ENCODE results near the gene CSMD2.

CSMD2 gene

DNA sequence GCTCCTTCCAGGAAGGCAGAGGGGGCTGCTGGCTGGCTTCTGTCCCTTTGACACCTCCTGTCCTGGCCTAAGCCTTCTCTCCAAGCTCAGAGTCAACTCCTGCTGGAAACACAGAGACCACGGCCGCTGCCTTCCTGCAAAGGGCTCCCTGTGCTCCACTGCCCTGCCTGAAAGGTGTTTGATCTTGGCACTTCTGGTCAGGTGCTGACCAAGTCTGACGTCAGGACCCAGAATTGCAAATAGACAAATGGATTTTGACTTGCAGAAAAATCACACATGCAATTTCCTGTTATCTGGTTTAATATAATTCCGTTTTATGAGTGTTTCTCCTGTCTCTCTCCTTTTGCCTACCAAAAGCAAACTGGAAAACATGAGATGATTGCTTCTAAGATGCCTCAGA, 387.7 kb downstream of the CSMD2 start:
- H3K4me3 ChIP-seq (ENCODE audit: low read depth, low read length) = no peak overlapping the region
- TF ChIP-seq, protein P1, sequence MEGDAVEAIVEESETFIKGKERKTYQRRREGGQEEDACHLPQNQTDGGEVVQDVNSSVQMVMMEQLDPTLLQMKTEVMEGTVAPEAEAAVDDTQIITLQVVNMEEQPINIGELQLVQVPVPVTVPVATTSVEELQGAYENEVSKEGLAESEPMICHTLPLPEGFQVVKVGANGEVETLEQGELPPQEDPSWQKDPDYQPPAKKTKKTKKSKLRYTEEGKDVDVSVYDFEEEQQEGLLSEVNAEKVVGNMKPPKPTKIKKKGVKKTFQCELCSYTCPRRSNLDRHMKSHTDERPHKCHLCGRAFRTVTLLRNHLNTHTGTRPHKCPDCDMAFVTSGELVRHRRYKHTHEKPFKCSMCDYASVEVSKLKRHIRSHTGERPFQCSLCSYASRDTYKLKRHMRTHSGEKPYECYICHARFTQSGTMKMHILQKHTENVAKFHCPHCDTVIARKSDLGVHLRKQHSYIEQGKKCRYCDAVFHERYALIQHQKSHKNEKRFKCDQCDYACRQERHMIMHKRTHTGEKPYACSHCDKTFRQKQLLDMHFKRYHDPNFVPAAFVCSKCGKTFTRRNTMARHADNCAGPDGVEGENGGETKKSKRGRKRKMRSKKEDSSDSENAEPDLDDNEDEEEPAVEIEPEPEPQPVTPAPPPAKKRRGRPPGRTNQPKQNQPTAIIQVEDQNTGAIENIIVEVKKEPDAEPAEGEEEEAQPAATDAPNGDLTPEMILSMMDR (IDR thresholded peaks at IDR 0.05; ENCODE audit: low read depth, low read length) = no peak

- TF ChIP-seq, protein P1 (IDR thresholded peaks at IDR 0.05; ENCODE audit: low read depth, low read length) = no peak
- H3K4me3 ChIP-seq (ENCODE audit: low read depth, low read length) = no peak overlapping the region
Measured at GRCh38 chr1:33768821-33769220, 396.2 kb downstream of the CSMD2 start.

DNA sequence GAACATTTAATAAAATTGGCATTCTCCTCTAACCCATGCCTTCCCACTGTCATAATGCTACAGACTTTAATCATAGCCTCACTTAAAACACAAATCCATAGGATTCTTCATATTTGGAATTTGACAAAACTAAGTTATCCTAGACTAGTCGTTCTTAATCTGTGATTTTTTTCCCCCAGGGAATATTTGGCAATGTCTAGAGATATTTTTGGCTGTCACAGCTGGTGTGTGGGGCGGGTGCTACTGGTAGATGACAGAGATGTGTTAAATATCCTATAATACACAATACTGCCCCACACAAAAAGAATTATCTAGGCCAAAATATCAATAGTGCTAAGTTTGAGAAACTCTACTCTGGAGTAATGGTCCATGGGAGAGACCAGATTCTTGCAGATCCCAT, 396.9 kb downstream of the CSMD2 start:
- TF ChIP-seq, protein P1 (IDR thresholded peaks at IDR 0.05; ENCODE audit: low read depth, low read length) = no peak
- no peak overlapping the region for H3K4me3 ChIP-seq (ENCODE audit: low read depth, low read length)

- TF ChIP-seq, protein P1 (IDR thresholded peaks at IDR 0.05; ENCODE audit: low read depth, low read length) = no peak
- H3K4me3 ChIP-seq (ENCODE audit: low read depth, low read length) = no peak overlapping the region
Measured at GRCh38 chr1:33764149-33764548, 400.9 kb downstream of the CSMD2 start.

- no peak overlapping the region for H3K4me3 ChIP-seq (ENCODE audit: low read depth, low read length)
- TF ChIP-seq, protein P1 (IDR thresholded peaks at IDR 0.05; ENCODE audit: low read depth, low read length) = no peak
Measured at GRCh38 chr1:33763406-33763805, 401.6 kb downstream of the CSMD2 start.

DNA sequence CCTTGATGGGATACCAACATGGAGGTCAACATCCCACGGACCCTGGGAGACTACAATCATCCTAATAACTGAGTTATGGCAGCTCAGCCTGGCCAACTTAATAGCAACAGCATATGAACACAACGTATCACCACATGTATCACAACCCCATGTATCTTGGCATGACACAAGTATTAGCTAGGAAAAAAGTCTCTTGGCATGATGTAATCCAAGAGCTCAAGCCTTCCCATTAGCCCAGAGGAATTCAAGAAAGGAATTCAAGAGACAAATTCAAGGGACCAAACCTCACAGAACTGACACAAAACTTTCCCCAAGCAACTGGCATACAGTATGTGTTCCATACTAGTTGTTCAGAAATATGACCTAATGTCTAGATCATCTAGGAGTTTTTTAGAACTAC, 402.1 kb downstream of the CSMD2 start:
- H3K4me3 ChIP-seq (ENCODE audit: low read depth, low read length) = no peak overlapping the region

DNA sequence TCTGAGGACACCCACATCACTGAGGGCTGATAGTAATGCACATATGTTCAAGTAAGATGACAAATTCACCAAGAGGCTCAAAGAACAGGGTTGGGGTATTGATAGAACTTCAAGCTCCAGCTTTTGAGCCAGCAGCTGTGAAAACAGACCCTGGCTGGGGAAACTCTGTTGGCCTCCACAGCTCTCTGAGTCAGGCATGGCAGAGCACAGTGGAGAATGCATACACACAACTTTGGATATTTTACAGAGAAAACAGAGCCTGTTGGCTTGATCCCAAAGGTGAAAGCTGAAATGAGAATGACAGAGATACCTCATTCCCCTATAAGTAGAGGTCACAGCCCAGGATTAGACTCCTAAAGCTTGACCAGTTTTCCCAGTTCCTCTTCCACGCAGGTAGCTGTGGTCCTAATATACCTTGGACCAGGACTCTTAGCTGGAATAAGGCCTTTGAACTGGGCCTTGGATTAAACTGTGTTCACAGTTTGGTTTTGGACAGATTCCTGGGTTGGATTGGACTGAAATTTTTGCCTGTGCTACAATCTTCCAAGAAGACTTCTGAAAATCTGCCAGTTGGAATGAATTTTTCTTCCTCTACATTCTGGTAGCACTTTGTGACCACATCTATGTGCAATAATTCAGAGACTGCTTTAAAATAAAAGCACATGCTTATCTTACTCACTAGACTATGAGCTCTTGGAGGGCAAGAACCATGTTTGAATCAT, 402.8 kb downstream of the CSMD2 start:
- TF ChIP-seq, protein P1 (IDR thresholded peaks at IDR 0.05; ENCODE audit: low read depth, low read length) = no peak
- H3K4me3 ChIP-seq (ENCODE audit: low read depth, low read length) = no peak overlapping the region

More for the DNA sequence above, 402.1 kb downstream of the CSMD2 start:
- TF ChIP-seq, protein P1 (IDR thresholded peaks at IDR 0.05; ENCODE audit: low read depth, low read length) = no peak

Measured in WI38 (cell line).